GM12892 (cell line): Measurements from ENCODE around the gene ADAMTSL3.

Experiments
- POLR2A ChIP-seq: IDR thresholded peaks from 2 replicates; pipeline ENCODE4 v1.6.1; 2011; ENCODE audit warnings: low read depth, low read length, control low read depth
- POLR2AphosphoS5 ChIP-seq: IDR thresholded peaks from 2 replicates; pipeline ENCODE4 v1.6.1; 2011; ENCODE audit warnings: low read depth, low read length, control low read depth

DNA sequence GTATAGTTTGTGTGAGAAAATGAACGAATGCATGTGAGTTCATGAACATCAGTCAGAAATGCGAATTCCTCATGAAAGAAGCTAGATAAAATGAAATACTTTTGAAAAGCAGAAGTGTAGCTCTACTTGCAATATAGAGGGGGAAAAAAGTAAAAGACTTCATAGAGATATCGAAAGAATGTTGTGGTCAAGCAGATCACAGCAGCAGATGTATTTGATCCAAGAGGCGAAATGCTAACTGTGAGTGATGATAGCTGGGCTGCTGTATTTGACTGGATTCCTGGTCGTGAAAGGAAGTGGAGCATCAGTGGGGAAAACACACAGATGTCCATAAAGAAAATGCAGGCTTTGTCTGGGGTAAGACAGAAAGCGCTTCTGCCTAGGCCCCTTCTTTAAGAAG lies 112.4 kb downstream of the ADAMTSL3 start:
- no peak for TF ChIP-seq POLR2A
- no peak for TF ChIP-seq POLR2AphosphoS5
